Adrenal gland (tissue), 5 donors: ENCODE measurements around the gene PLSCR1.

Experiments
- CTCF ChIP-seq, 6 experiments: fragments of 450-650 bp in 4 of 6; fragments of 200-600 bp in 2 of 6; sonication (generic) in 1 of 6; IDR thresholded peaks; 1 replicate in 5 of 6; 2 replicates in 1 of 6; pipeline versions ENCODE4 v1.5.1 to v1.8.0; 2016 to 2021; ENCODE audit warnings: antibody characterized with exemption in 6 of 6, mild to moderate bottlenecking in 2 of 6, moderate library complexity in 1 of 6
- POLR2A ChIP-seq, 2 donors: fragments of 450-650 bp; IDR thresholded peaks; one replicate each; pipeline ENCODE4 v1.6.1; 2017; ENCODE audit warnings: antibody characterized with exemption in 2 of 2, mild to moderate bottlenecking in 2 of 2, moderate library complexity in 1 of 2
- donor health status: DM: no; HTN: no; CAD: no.

- TF ChIP-seq CTCF (IDR thresholded peaks at IDR 0.05): no peak
- TF ChIP-seq POLR2A (IDR thresholded peaks at IDR 0.05): no peak
Observed at GRCh38 chr3:146491303-146491702, 53.1 kb downstream of the PLSCR1 start.
